HG03066 (cell line): ENCODE measurements around the gene MYO1H.

ENCODE experiments used
- ATAC-seq: cut with Tn5 transposase; IDR thresholded peaks from one replicate; pipeline ENCODE4 v1.9.1; 2021; ENCODE audit warnings: low read depth; ENCODE audit not compliant: unreplicated experiment

MYO1H gene

DNA sequence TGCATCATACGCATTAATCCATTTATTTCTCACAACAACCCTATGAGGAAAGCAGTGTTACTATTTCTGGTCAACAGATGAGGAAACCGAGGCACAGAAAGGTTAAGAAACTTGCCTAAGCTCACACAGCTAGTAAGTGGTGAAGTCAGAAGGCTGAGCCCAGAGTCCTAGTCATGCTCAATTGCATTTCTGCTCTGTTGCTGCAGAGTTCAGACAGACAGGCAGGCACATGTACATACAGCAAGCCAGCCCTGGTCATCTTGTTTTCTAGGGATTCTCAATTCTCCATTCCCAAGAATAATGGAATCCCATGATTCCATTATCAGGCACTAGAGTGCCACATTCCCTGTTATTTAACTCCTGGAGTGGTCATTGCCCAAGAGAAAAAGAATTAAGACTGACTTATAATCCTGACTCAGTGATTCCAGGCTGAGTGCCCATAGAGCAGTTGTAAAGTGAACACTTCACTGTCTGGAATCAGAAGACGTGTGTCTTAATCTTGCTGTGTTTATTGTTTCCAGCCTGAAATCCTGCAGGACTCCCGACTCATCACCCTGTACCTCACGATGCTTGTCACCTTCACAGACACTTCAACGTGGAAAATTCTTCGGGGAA is 140.5 kb downstream of the MYO1H start:
- ATAC-seq = no peak

DNA sequence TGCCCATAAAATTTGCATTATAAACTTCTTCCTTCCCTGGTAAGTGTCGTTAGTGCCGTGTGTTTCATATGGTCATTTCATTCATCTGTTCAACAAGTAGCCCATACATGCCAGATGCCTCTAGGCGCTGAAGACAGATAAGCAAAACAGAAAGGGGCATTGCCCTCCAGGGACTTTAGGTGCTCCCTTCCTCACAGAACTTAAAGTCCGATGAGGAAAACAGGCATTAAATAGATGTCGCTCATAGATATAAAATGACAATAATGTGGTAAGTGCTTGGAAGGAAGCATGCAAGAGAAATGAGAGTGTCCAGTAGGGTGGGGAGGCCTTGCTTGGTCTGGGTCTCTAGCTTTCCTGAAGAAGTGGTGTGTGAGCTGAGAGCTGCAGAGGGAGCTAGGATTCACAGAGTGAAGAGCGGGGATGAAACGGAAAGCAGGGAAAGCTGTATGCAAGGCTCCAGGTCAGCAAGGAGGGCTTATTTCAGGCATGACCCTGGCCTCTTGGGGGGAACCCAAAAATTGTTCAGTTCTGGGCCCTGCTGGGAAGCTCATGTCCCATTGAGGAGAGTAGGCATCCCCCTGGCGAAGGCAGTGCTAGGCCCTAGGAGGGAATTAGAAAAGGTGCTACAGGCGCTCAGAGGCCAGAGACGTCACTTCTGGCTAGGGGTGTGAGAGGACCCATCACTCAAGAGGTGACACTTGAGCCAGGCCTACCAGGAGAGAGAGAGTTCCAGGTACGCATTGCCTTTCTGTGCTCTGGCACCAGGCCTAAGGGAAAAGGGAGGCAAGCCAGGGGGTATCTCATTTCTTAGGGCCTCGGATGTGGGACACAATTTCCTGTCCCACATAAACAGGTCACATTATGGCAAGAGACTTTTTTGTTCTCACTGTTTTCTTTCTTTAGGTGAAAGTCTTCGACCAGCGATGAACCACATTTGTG is 141.6 kb downstream of the MYO1H start:
- no peak for ATAC-seq

- ATAC-seq = no peak
Observed at GRCh38 chr12:109489955-109490565, 142.4 kb downstream of the MYO1H start.

- ATAC-seq = no peak
Observed at GRCh38 chr12:109491671-109492070, 144.0 kb downstream of the MYO1H start.

- no peak for ATAC-seq
Observed at GRCh38 chr12:109492371-109492770, 144.7 kb downstream of the MYO1H start.

- ATAC-seq = no peak
Observed at GRCh38 chr12:109493090-109493489, 145.4 kb downstream of the MYO1H start.

DNA sequence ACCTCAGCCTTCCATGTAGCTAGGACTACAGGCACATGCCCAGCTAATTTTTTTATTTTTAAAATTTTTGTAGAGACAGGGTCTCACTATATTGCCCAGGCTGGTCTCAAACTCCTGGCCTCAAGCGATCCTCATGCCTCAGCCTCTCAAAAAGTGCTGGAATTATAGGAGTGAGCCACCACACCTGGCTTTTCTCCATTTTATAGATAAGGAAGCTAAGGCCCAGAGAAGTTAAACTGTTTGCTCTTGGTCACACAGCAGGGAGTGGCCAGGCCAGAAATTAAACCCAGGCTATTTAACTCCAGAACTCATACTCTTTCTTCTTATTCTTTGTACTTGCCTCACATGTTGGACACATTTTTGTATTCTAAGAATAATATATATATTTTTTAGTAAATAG is 146.2 kb downstream of the MYO1H start:
- no peak for ATAC-seq

- no peak for ATAC-seq
Observed at GRCh38 chr12:109494348-109494881, 146.7 kb downstream of the MYO1H start.

- ATAC-seq = no peak
Observed at GRCh38 chr12:109495012-109495411, 147.3 kb downstream of the MYO1H start.

DNA sequence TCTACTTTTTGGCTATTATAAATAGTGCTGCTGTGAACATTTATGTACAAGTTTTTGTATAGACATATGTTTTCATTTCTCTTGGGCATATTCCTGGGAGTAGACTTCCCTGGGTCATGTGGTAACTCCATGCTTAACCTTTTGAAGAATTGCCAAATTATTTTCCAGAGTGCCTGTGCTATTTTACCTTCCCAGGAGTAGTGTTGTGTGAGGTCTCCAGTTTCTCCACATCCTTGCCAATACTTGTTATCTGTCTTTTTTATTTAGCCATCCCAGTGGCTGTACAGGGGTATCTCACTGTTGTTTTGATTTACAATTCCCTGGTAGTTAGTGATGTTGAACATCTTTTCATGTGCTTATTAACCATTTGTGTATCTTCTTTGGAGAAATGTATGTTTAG is 148.6 kb downstream of the MYO1H start:
- no peak for ATAC-seq

DNA sequence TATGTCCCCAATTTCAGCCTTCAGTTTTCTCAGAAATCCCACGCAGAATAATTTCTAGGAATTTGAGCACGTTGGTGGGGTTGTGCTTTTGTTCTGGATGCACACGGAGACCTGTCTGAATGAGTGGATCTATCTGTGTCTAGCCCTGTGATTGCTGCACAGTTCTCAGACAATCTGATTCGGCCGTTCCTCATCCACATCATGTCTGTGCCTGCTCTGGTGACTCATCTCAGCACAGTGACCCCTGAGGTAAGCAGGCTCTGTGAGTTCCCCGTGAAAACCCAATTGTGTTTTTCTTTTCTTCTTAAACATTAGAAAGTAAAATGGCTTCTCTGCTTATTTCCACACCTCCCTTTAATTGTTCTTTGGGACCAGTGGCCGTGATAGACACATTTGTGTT is 150.0 kb downstream of the MYO1H start:
- ATAC-seq = no peak
